ENCODE results near the gene BBC3. TPM values are rescaled to one million over a fixed set of nuclear protein-coding genes. Genes with fewer than 3 reads are reported as not detected.
A peak's percentile ranks its signal among the peaks of the same experiment; 100 is the strongest.

The BBC3 gene
- total RNA-seq, 1 donor from 2014 or later = 18.6 TPM

DNA sequence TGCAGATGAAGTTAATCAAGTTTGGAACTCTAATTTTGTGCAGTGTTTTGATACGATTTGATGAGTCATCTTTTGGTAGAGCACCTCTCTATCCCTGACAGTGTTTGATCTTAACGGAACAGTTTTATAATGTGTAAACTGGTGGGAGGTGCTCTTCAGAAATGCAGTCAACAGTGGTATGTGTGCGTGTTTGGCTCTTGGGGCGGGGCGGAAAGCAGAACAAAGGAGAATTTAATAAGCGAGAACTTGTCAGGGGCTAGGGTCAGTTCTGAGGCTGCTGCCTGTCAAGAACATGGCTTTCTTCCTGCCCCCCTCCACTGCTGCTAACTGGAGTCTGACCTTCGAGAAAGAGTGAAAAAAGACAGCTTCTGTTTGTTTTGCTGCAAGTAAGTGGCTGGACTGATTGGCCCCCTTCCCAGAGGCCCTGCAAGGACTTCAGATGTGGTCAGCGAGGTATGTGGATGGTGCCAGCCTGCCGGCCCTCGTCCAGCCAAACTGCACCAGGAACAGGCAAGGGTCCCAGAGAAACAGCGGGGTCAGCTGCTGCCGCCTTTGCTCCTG is 40.8 kb downstream of the BBC3 start:
- Mint-ChIP-seq H3K4me3 (ENCODE audit: unreplicated experiment) (peak overlapping the region; percentile 10), H3K27ac (ENCODE audit: unreplicated experiment) (peak overlapping the region; percentile 70), H3K4me1 (ENCODE audit: unreplicated experiment) (peaks cover 18% of the 10 kb centered on the region), H3K36me3 (ENCODE audit: low read depth, unreplicated experiment) (peaks cover 16% of the 10 kb centered on the region), H3K9me3 (ENCODE audit: unreplicated experiment) (no peaks in the 10 kb centered on the region), H3K27me3 (ENCODE audit: unreplicated experiment) (peaks cover 3% of the 10 kb centered on the region)
- TF ChIP-seq, protein P1, sequence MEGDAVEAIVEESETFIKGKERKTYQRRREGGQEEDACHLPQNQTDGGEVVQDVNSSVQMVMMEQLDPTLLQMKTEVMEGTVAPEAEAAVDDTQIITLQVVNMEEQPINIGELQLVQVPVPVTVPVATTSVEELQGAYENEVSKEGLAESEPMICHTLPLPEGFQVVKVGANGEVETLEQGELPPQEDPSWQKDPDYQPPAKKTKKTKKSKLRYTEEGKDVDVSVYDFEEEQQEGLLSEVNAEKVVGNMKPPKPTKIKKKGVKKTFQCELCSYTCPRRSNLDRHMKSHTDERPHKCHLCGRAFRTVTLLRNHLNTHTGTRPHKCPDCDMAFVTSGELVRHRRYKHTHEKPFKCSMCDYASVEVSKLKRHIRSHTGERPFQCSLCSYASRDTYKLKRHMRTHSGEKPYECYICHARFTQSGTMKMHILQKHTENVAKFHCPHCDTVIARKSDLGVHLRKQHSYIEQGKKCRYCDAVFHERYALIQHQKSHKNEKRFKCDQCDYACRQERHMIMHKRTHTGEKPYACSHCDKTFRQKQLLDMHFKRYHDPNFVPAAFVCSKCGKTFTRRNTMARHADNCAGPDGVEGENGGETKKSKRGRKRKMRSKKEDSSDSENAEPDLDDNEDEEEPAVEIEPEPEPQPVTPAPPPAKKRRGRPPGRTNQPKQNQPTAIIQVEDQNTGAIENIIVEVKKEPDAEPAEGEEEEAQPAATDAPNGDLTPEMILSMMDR (IDR thresholded peaks at IDR 0.05; ENCODE audit: unreplicated experiment) = no peak
- no peak for DNase-seq (ENCODE audit: low spot score)

DNA sequence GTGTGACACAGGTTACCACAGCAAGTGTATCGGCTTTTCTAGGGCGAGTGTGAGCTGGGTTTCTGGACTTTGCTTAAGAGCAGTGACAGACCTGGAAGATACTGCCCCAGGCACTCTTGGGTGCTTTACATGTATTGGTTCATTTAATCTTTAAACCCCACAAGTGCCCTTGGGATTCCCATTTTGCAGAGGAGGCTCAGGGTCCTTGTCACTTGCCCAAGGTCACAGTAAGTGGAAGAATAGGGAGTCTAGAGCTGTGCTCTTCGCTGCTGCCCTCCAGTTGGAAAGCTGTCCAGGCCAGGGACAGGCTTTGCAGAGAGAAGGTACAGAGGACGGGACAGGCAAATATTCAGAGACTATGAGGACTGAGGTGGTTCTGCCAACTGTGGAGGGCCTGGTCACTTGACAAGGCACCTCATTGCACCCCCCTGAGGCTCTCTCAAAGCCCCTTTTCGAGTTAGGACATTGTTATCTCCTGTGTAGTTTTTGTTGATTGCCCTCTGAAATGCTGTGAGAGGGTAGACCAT is 42.4 kb downstream of the BBC3 start:
- no peaks in the 10 kb centered on the region for H3K9me3 Mint-ChIP-seq (ENCODE audit: unreplicated experiment)
- DNase-seq (ENCODE audit: low spot score) = no peak
- peaks cover 3% of the 10 kb centered on the region for H3K27me3 Mint-ChIP-seq (ENCODE audit: unreplicated experiment)
- H3K4me3 Mint-ChIP-seq (ENCODE audit: unreplicated experiment) = no peak overlapping the region
- H3K36me3 Mint-ChIP-seq (ENCODE audit: low read depth, unreplicated experiment) = peaks cover 16% of the 10 kb centered on the region
- peaks cover 11% of the 10 kb centered on the region for H3K4me1 Mint-ChIP-seq (ENCODE audit: unreplicated experiment)
- H3K27ac Mint-ChIP-seq (ENCODE audit: unreplicated experiment) = peak overlapping the region; percentile 30
- TF ChIP-seq, protein P1 (IDR thresholded peaks at IDR 0.05; ENCODE audit: unreplicated experiment) = no peak

DNA sequence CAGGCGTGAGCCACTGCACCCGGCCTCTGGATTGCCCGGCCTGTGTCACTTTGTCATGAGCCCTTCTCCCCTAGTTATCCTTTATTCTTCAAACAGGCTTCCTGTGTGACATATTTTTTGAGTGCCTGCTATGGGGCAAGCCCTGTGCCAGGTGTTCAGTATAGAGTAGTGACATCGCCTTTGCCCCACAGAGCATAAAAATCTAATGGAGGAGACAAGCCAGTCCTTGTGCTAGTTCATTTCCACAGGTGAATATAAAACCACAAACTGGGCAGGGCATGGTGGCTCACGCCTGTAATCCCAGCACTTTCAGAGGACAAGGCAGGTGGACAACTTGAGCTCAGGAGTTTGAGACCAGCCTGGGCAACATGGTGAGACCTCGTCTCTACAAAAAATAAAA is 43.2 kb downstream of the BBC3 start:
- no peak overlapping the region for H3K4me3 Mint-ChIP-seq (ENCODE audit: unreplicated experiment)
- no peaks in the 10 kb centered on the region for H3K9me3 Mint-ChIP-seq (ENCODE audit: unreplicated experiment)
- H3K4me1 Mint-ChIP-seq (ENCODE audit: unreplicated experiment) = peaks cover 11% of the 10 kb centered on the region
- TF ChIP-seq, protein P1 (IDR thresholded peaks at IDR 0.05; ENCODE audit: unreplicated experiment) = no peak
- no peak overlapping the region for H3K27ac Mint-ChIP-seq (ENCODE audit: unreplicated experiment)
- no peak for DNase-seq (ENCODE audit: low spot score)
- H3K36me3 Mint-ChIP-seq (ENCODE audit: low read depth, unreplicated experiment) = peaks cover 16% of the 10 kb centered on the region
- peaks cover 3% of the 10 kb centered on the region for H3K27me3 Mint-ChIP-seq (ENCODE audit: unreplicated experiment)

DNA sequence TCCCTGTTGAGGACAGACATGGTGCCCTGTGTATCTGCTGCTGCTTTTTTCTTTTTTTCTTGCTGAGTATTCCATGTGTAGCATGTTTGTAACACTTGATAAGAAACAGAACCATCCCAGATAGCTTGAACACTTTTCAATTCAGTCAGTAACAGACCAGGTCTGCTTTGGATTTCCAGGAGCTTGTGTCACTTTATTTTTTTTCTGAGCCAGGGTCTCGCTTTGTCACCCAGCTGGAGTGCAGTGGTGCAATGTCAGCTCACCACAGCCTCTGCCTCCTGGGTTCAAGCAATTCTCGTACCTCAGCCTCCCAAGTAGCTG is 43.7 kb downstream of the BBC3 start:
- peaks cover 11% of the 10 kb centered on the region for H3K4me1 Mint-ChIP-seq (ENCODE audit: unreplicated experiment)
- peaks cover 3% of the 10 kb centered on the region for H3K27me3 Mint-ChIP-seq (ENCODE audit: unreplicated experiment)
- no peaks in the 10 kb centered on the region for H3K9me3 Mint-ChIP-seq (ENCODE audit: unreplicated experiment)
- TF ChIP-seq, protein P1 (IDR thresholded peaks at IDR 0.05; ENCODE audit: unreplicated experiment) = no peak
- peak overlapping the region; percentile 30 for H3K27ac Mint-ChIP-seq (ENCODE audit: unreplicated experiment)
- no peak overlapping the region for H3K4me3 Mint-ChIP-seq (ENCODE audit: unreplicated experiment)
- peaks cover 19% of the 10 kb centered on the region for H3K36me3 Mint-ChIP-seq (ENCODE audit: low read depth, unreplicated experiment)
- no peak for DNase-seq (ENCODE audit: low spot score)

DNA sequence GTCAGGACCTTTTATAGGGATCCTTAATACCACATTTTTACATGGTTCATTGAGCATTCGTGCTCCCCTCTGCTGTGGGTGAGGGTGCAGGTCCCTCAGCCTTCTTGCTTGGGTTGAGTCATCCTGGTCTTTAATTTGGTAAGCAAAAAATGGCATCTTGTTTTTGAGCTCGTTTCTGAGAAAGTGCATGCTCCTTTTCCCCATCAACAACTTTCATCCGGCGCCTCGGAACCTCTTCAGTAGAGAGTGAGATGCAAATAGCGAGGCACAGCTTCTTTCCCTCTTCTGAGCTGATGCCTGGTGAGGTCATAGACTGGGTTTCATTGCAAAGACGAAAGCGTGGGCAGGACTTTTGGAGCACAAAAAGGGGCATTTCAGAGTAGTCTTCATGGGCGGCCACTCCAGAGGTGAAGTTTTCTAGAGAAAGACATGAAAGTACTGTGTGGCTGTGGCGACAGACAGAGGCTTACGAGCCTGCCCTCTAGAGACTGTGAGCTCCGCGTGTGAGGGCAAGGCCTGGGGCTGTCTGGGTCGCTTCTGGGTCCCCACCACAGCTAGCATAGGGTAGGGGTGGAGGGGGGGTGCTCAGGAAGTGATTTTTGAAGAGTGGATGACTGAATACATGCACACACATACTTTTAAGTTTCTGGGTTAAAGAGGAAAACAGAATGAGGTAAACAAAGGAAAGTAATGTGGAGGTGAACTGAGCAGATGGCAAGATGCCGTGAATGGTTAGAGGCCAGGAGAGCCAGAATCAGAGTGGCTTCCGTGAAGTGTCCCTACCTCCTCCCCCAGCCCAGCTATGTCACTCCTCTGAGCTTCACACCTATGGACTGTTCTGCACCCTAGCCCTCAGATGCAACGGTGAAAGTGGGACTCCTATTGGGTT is 44.3 kb downstream of the BBC3 start:
- no peaks in the 10 kb centered on the region for H3K9me3 Mint-ChIP-seq (ENCODE audit: unreplicated experiment)
- H3K4me1 Mint-ChIP-seq (ENCODE audit: unreplicated experiment) = peaks cover 11% of the 10 kb centered on the region
- H3K27me3 Mint-ChIP-seq (ENCODE audit: unreplicated experiment) = peaks cover 3% of the 10 kb centered on the region
- H3K4me3 Mint-ChIP-seq (ENCODE audit: unreplicated experiment) = peak overlapping the region; percentile 54
- TF ChIP-seq, protein P1 (IDR thresholded peaks at IDR 0.05; ENCODE audit: unreplicated experiment) = no peak
- H3K36me3 Mint-ChIP-seq (ENCODE audit: low read depth, unreplicated experiment) = peaks cover 24% of the 10 kb centered on the region
- no peak for DNase-seq (ENCODE audit: low spot score)
- peak overlapping the region; percentile 37 for H3K27ac Mint-ChIP-seq (ENCODE audit: unreplicated experiment)

Data from endothelial cell (in vitro differentiated cells).